Colonic mucosa (tissue), 4 donors: ENCODE measurements around the gene SERTAD1. TPM values are rescaled to one million over a fixed set of nuclear protein-coding genes. Genes with fewer than 3 reads are reported as not detected.

Source experiments
- DNase-seq: peaks from one replicate; pipeline ENCODE4 v3.0.0-alpha.2; 2020
- H3K27ac ChIP-seq: fragments of 200-600 bp; one replicate; pipeline ENCODE4 v1.8.0; 2021
- H3K27me3 ChIP-seq: fragments of 200-600 bp; one replicate; pipeline ENCODE4 v1.8.0; 2021
- H3K36me3 ChIP-seq: fragments of 200-600 bp; one replicate; pipeline ENCODE4 v1.8.0; 2021
- H3K4me1 ChIP-seq: fragments of 200-600 bp; one replicate; pipeline ENCODE4 v1.8.0; 2021; ENCODE audit warnings: mild to moderate bottlenecking
- H3K4me3 ChIP-seq: fragments of 200-600 bp; one replicate; pipeline ENCODE4 v1.8.0; 2021
- H3K9ac ChIP-seq, 2 donors: one replicate each; pipeline ENCODE4 v1.7.0; 2013; ENCODE audit warnings: control low read depth in 2 of 2, low read depth in 2 of 2, low read length in 2 of 2
- H3K9me3 ChIP-seq: fragments of 200-600 bp; one replicate; pipeline ENCODE4 v1.8.0; 2021
- intact Hi-C: fragments of 100-400 bp; cut with DNase I; formaldehyde crosslinking; loops from one replicate; pipeline ENCODE4 v1.14.1; 2022
- total RNA-seq, 2 donors: library from RNA; stranded (reverse); fragmentation: NEBNext Ultra II Directional in 1 of 2; extraction: Animal tissue kit (Norgen Biotek cat#: 25700) in 1 of 2; gene quantifications; one replicate each; pipeline ENCODE4 v1.2.1, GENCODE V29; 2021
- TF ChIP-seq, protein P1 (sequence below): fragments of 200-600 bp; IDR thresholded peaks from one replicate; pipeline ENCODE4 v1.8.0; 2022; ENCODE audit warnings: antibody characterized with exemption, mild to moderate bottlenecking
- donor health status: healthy.
- donor health status: DM: no; HTN: no; CAD: no.
- donor health status: DM: no; HTN: no; CAD: no.

SERTAD1 gene
- total RNA-seq, 2 donors from 2014 or later, result 8.7 to 16.0 TPM

DNA sequence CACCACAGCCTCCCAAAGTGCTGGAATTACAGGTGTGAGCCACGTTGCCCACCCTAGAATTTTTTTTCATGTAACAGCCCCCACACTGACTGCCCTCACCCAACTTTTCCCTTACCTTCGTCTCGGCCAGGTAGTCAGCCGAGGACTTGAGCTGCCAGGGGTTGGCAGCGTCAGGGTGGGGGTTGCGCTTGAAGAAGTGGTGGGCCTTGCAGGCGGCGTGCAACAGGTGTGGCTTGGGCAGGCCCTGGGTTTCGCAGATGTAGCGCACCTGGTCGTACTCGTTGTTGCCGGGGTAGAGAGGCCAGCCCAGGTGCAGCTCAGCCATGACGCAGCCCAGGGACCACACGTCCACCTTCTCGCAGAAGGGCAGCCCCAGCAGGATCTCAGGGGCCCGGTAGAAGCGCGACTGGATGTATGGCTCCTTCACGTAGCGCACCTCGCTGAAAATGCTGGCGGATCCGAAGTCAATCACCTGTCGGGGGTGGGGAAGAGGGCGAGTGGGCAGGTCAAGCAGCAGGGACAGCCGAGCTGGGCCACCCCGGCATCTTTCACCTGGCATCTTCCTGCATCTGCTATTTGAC lies 42.0 kb downstream of the SERTAD1 start:
- TF ChIP-seq, protein P1, sequence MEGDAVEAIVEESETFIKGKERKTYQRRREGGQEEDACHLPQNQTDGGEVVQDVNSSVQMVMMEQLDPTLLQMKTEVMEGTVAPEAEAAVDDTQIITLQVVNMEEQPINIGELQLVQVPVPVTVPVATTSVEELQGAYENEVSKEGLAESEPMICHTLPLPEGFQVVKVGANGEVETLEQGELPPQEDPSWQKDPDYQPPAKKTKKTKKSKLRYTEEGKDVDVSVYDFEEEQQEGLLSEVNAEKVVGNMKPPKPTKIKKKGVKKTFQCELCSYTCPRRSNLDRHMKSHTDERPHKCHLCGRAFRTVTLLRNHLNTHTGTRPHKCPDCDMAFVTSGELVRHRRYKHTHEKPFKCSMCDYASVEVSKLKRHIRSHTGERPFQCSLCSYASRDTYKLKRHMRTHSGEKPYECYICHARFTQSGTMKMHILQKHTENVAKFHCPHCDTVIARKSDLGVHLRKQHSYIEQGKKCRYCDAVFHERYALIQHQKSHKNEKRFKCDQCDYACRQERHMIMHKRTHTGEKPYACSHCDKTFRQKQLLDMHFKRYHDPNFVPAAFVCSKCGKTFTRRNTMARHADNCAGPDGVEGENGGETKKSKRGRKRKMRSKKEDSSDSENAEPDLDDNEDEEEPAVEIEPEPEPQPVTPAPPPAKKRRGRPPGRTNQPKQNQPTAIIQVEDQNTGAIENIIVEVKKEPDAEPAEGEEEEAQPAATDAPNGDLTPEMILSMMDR, result no peak
- Histone ChIP-seq H3K4me3 (no peak overlapping the region), H3K9ac (no peak overlapping the region), H3K4me1 (no peaks in the 10 kb centered on the region), H3K27me3 (no peaks in the 10 kb centered on the region), H3K9me3 (no peaks in the 10 kb centered on the region), H3K36me3 (no peaks in the 10 kb centered on the region), H3K27ac (no peak overlapping the region)
- no peak for DNase-seq
- intact Hi-C loops, result no loop called here

GRCh38 chr19:40381321-40381720 lies 44.5 kb downstream of the SERTAD1 start:
- Histone ChIP-seq H3K4me1 (no peaks in the 10 kb centered on the region), H3K27ac (no peak overlapping the region), H3K9ac (no peak overlapping the region), H3K9me3 (no peaks in the 10 kb centered on the region), H3K36me3 (no peaks in the 10 kb centered on the region), H3K27me3 (no peaks in the 10 kb centered on the region), H3K4me3 (no peak overlapping the region)
- no peak for DNase-seq
- TF ChIP-seq, protein P1, result no peak
- intact Hi-C loops, result no loop called here

DNA sequence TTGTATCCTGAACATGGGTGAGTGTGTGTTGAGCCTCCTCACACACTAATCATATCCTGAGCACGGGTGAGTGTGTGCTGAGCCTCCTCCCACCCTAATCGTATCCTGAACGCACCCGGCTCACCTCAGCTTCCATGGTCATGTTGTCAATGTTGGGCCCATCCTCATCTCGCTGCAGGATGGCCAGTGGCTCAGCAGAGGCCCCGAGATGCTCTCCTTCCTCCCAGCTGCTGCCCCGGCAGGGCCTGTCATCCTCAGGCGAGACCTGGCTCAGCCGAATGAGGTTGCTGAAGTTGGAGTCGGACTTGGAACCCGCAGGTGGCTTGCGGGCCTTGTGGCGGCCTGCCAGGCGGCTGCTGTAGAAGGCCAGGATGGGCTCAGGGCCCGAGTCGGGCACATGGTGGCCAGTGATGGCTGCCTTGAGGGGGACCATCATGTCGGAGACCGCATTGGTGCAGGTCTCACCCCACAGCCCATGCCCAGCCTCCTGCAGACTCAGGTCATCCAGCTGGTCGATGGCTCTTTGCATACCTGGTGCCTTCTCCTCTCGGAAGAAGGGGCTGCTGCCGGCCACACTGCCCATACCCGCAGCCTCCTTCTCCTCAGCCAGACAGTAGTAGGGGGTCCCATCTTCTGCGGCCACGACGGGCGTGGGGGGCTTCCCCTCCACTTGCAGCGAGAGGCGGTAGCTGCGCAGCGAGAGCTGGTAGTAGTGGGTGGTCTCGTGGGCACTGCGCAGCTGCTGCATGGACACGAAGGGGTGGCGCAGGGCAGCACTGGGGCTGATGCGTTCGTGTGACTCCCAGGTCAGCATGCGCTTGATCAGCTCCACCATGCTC lies 45.4 kb downstream of the SERTAD1 start:
- H3K27me3 ChIP-seq, result no peaks in the 10 kb centered on the region
- no peak overlapping the region for H3K9ac ChIP-seq
- intact Hi-C loops, result no loop called here
- TF ChIP-seq, protein P1, result no peak
- H3K4me1 ChIP-seq, result no peaks in the 10 kb centered on the region
- no peaks in the 10 kb centered on the region for H3K9me3 ChIP-seq
- no peaks in the 10 kb centered on the region for H3K36me3 ChIP-seq
- H3K27ac ChIP-seq, result no peak overlapping the region
- no peak overlapping the region for H3K4me3 ChIP-seq
- no peak for DNase-seq

DNA sequence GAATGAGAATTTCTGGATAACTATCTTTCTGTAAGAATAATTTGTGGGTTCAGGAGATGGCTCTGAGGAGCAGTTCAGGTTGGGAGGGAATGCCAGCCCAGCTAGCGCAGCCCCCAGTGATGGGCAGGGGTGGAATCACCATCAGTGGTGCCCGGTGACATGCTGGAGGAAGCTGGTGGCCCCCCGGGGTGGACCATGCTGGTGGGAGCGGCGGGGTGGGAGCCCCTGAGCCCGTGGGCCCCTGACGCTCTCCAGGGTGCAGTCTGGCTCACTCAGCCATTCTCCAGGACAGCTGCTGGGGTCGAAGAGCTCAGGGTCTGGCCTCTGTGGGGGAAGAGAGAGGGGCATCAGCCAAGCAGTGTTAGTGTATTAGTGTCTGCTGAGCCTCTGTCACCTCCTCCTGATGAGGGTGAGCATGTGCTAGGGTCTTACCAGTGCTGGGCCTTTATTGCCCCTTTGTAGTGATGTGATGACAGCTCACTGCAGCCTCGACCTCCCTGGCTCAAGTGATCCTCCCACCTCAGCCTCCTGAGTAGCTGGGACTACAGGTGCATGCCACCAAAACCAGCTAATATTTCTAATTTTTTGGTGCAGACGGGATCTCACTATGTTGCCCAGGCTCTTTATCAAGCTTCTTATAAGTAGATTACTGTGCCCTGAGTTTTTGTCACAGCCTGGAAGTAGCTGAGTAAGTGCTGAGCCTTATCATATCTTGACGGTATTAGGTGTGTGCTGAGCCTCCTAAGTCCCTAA lies 46.2 kb downstream of the SERTAD1 start:
- Histone ChIP-seq H3K4me3 (no peak overlapping the region), H3K9me3 (no peaks in the 10 kb centered on the region), H3K9ac (no peak overlapping the region), H3K27ac (no peak overlapping the region), H3K4me1 (no peaks in the 10 kb centered on the region), H3K27me3 (no peaks in the 10 kb centered on the region), H3K36me3 (no peaks in the 10 kb centered on the region)
- DNase-seq, result no peak
- intact Hi-C loops, result no loop called here
- TF ChIP-seq, protein P1, result no peak

- H3K4me3 ChIP-seq, result no peak overlapping the region
- intact Hi-C loops, result no loop called here
- H3K9ac ChIP-seq, result no peak overlapping the region
- H3K27me3 ChIP-seq, result no peaks in the 10 kb centered on the region
- TF ChIP-seq, protein P1, result no peak
- no peaks in the 10 kb centered on the region for H3K36me3 ChIP-seq
- H3K27ac ChIP-seq, result no peak overlapping the region
- H3K4me1 ChIP-seq, result no peaks in the 10 kb centered on the region
- no peak for DNase-seq
- H3K9me3 ChIP-seq, result no peaks in the 10 kb centered on the region
These were observed 47.3 kb downstream of the SERTAD1 start for GRCh38 chr19:40378509-40378908.
